HG02870 (cell line): ENCODE results near the gene RTL10.

Source experiments
- ATAC-seq: cut with Tn5 transposase; IDR thresholded peaks from one replicate; pipeline ENCODE4 v1.9.1; 2021; ENCODE audit warnings: mild to moderate bottlenecking, moderate library complexity; ENCODE audit not compliant: unreplicated experiment

The RTL10 gene

GRCh38 chr22:19864538-19865106, 9.9 kb upstream of the RTL10 start:
- no peak for ATAC-seq

GRCh38 chr22:19863571-19863970, 8.9 kb upstream of the RTL10 start:
- ATAC-seq = no peak

- ATAC-seq = no peak
Observed at GRCh38 chr22:19862619-19863246, 8.1 kb upstream of the RTL10 start.

GRCh38 chr22:19859861-19860510, 5.3 kb upstream of the RTL10 start:
- ATAC-seq = no peak

GRCh38 chr22:19857382-19857781, 2.7 kb upstream of the RTL10 start:
- ATAC-seq = no peak

DNA sequence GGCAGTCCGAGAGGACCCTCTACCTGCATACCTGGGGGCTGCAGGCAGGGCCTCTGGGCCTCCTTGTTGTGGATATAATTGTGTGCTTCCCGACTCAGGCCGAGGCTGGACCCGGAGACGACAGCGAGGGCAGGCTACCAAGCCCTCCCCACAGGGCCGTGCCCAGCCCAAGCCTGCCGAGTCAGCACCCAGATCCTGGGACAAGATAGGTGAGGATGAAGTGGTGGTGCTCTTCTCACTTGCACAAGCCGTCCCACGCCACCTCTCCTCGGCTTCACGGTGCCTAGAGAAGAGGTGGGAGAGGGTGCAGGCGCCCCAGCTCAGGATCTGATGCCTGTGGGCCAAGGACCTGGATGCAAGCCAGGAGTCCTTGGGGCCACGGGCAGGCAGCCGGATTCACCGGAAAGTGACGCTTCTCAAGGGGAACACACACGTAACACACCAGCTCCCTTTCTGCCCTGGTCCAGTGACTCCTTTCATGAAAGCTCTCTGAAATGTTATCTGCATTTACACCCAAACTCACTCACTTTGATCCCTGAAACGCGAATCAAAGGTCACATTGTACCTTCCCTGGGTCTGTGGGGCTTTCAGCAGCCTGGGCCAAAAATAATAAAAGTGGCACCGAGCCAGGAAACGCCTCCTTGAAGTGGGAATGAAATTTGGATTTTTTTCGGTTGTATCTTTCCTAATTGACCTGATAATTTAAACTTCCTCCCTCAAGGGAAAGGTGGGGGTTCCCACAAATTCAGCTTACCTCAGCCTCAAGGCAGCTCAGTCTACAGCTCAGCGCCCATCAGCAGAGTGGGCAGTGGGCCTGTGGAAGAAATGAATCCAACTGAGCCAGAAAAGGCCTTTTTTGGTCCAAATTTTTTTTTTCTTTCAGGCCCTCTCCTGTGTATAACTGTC, 1.1 kb upstream of the RTL10 start:
- peak; percentile 22 for ATAC-seq

DNA sequence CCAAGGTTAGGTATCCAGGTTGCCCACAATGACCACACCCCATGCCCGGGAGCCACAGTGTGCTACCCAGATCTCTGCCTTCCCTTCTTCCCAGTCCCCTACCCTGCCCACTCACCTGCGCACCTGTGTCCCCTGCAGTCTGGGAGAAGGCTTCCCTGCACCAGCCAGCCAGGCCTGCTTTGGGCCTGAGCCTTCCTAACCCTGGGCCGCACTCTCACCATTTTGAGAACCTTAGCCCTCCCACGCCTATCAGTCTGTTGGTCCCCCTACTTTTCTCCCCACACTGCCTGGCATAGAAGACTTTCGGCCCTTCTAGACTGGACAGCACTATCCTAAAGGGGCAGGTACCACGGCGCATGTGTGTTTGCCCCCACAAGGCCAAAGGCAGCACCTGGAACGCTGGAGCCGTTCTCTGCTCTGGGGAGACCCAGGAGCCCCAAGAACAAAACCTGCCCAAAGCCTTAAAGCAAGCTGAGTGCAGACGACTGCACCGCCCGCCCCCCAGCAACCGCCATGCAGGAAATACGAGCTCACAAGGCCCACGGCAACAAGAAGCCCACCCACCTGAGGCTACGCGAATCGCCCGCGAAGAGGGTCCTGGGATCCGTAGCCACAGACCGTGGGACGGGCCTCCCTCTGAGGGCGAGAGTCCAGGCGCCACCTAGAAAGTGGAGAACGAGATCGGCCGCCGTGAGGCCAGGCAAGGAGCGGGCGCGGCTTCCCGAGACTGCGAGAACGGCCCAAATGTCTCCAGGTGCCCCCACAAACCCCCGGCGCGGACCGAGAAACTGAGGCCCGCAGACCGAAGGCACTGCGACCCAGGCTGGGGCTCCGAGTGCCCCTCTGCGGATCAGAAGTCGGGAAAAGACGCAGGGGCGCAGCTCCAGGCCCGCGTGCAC, 546 bp downstream of the RTL10 start:
- ATAC-seq = no peak

GRCh38 chr22:19853058-19853878, 1.4 kb downstream of the RTL10 start:
- ATAC-seq = no peak

DNA sequence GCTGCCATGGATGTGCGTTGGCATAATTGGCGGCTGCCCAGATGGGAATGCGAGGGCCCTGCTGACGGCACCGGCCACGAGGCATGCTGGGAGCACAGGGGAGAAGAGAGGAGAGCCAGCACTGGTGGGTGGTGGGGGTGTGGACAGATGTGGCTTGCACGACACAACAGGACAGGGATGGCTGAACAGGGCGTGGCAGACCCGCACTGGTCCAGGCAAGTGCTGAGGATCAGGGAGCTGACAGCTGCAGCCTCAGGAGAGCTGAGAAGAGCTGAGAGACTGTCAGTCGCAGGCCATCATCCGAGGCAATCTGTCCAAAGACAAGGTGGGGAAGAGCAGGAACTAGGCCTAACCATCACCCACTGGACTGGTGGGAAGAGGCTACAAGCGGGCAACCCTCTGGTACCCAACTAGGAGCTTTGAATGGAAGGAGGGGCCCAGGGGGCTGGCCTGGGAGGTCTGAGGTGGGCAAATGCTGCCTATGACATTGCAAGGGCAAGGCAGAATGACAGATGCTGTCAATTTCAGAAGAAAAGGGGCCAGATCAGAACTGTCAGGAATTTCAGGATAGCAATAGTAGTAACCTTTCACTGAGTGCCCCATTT, 2.4 kb downstream of the RTL10 start:
- no peak for ATAC-seq

DNA sequence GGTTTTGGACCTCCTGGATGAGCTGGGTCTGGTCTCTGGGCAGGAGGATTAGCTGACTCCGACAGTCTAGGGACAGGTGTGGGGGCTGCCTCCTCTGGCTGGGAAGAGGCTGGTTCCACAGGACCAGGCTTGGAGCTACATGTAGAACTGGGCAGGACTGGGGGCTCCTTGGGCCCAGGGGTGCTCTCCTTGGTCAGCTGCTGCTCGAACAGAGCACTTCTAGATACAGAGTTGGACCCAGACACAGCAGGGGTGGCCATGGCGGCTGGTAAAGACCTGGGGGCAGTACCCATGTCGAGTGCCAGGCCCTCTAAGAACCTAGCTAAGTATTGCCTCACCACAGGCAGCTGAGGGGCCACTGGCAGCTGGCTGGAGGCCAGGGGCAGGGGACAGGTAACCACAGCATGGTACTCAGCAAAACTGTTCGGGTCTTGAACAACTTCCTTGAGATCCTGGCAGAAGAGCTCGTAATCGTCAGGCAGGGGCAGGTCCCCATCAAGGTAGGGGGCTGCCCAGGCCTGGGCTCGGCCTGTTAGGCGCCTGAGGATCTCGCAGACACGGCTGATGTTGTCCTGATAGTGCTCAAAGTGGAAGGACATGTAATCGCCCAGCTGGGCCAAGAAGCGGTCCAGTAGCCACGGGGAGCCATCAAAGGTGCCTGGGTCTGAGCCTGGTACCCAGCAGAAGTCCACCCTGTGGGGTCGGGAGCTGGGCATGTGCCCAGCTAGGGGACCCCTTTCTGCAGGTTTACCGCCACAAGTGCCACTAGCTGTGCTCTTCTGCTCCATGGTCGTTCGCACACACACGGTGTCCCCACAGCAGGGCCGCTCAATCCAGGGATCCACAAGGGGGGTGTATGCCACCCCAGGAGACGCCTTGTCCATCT, 3.1 kb downstream of the RTL10 start:
- ATAC-seq = no peak

DNA sequence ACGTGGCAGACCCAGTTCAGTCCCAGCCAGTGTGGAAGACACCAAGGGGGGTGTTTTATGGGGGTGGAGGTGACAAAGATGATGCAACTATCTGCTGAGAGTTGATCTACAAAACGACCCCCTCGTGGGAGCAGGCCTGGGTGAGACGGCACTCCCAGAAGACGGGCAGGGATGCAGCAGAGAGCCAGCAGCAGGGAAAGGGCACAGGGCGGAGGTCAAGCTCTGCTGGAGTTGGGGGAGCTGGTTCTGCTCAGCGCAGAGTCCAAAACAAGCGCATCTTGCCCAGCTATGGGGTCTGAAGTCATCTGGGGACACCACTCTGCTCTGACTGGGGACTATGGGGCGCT, 3.9 kb downstream of the RTL10 start:
- no peak for ATAC-seq

GRCh38 chr22:19849835-19850762, 4.6 kb downstream of the RTL10 start:
- ATAC-seq = no peak

GRCh38 chr22:19848298-19849224, 6.1 kb downstream of the RTL10 start:
- no peak for ATAC-seq

- ATAC-seq = no peak
Observed at GRCh38 chr22:19847345-19847632, 7.4 kb downstream of the RTL10 start.

DNA sequence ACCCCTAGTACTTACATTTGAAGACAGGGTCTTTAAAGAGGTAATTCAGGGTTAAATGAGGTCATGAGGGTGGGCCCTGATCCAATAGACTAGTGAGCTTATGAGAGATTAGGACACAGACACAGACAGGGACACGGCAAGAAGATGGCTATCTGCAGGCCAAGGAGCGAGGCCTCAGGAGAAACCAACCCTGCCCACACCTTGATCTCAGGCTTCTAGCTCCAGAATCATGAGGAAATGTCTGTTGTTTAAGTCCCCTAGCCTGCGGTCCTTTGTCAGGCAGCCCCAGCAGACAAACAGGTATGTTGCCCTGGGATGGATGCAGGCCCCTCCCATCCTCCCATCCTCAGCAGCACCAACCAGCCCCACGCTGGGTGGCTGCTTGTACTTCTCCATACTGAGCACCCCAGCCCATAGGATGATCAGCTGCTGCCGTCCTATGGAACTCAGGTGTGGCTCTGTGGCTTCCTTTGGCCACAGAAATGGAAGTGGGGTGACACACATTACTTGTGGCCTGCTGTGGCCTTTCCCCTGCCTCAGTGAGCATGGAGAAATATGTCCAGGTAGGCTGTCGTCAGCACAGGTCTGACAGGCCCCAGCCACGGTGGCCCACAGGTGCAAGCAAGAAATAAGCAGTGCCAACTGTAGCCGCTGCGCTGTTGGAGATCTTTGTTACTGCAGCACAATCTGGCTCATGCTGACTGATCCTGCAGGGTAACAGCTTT, 7.9 kb downstream of the RTL10 start:
- ATAC-seq = no peak
